IPS-NIHi7 (cell line): Measurements from ENCODE around the gene RRAS2.
A peak's percentile ranks its signal among the peaks of the same experiment; 100 is the strongest.
"Not testable (repeated sequence)": the region's sequence is repeated elsewhere in the genome, so short reads cannot be mapped to it uniquely, and the experiment has no call there.

ENCODE experiments used
- DNase-seq: peaks from one replicate; pipeline ENCODE4 v3.0.0; 2012; ENCODE audit warnings: mixed read lengths; ENCODE audit errors: extremely low spot score

RRAS2 gene

GRCh38 chr11:14371249-14371648 is 12.3 kb upstream of the RRAS2 start:
- no peak for DNase-seq

DNA sequence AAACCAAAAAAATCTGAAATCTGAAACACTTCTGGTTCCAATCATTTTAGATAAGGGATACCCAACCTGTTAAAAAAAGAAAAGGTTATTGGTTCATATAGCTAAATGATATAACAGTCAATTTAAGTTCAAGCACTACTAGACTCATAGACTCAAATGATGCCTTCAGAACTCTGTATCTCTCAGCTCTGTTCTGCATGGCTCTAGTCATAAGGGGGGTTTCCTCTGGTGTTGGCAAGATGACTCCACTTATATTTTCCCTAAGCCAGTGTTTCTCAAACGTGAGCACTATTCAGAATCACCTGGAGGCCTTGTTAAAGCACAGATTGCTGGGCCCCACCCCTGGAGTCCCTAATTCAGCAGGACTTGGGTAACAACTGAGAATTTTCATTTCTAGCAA is 11.5 kb upstream of the RRAS2 start:
- DNase-seq = no peak

- no peak for DNase-seq
Measured at GRCh38 chr11:14369598-14369997, 10.6 kb upstream of the RRAS2 start.

- DNase-seq = no peak
Measured at GRCh38 chr11:14366936-14367335, 8.0 kb upstream of the RRAS2 start.

- no peak for DNase-seq
Measured at GRCh38 chr11:14364322-14364721, 5.3 kb upstream of the RRAS2 start.

GRCh38 chr11:14362611-14363010 is 3.6 kb upstream of the RRAS2 start:
- no peak for DNase-seq

- DNase-seq = no peak
Measured at GRCh38 chr11:14361951-14362350, 3.0 kb upstream of the RRAS2 start.

DNA sequence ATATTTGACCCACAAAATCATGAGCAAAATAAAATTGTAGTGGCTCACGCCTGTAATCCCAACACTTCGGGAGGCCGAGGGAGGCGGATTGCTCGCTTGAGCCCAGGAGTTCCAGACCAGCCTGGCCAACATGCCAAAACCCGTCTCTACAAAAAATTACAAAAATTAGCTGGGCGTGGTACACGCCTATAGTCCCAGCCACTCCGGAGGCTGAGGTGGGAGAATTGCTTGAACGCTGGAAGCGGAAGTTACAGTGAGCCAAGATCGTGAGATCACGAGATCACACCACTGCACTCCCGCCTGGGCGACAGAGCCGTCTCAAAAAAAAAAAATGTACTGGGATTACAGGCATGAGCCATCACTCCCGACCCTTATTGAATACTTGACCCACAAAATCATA is 2.0 kb upstream of the RRAS2 start:
- no peak for DNase-seq

DNA sequence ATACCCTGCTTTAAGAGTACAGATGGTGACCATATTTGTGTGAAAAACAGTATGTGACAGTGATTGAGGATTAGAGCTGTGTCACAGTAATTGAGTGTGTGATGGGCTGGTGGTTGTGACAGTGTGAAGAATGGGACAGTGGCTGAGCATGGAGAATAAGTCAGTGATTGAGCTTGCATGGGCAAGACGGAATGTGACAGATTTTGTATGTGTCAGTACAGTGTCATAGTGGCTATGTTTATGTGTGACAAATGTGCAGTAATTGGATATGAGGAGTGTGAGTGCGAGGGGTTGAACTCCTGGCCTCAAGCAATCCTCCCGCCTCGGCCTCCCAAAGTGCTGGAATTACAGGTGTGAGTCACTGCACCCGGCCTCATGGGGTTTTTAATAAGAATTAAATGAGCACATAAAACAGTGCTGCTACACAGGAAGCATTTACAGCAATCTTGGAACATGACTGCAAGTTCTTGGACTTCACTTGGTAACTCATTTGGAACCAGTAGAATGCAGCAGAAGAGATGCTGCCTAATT is 583 bp upstream of the RRAS2 start:
- DNase-seq = no peak

DNA sequence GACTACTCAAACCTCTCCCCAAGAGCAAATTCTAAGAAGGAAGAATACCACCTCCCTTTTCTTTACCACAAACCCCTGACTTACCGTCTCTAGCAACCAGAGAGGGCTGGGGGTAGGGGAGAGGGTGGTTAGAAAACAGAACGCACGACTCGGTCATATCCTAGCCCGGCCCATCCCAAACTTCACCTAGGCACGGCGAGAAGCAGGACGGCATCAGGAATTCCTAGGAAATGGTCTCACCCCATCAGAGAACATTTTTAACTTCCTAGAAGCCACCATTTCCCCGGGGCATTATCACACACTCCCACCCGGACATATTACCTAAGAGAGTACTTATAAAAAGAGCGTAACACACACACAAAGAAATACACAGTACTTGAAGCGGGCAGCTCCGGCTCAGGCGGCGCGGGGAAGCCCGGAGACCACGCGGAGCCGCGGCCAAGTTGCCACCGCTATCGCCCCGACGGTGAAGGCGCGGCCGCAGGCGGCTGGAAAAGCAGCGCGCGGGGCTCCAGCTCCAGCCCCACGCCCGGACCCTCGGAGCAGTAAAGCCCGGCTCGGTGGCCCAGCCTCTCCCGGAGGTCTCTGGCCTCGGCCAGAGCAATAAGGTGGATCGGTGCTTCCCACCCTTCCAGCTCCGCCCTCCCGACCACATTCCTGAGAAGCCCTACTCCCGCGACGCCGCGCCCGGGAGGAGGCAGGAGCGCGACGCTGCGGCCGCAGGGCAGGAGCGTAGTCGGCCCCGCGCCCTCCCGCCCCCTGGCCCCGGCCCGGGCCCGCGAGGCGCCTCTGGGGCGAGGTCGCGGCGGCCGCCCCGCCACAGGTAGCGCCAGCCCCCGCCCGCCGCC is 878 bp downstream of the RRAS2 start:
- peak; percentile 78 for DNase-seq

DNA sequence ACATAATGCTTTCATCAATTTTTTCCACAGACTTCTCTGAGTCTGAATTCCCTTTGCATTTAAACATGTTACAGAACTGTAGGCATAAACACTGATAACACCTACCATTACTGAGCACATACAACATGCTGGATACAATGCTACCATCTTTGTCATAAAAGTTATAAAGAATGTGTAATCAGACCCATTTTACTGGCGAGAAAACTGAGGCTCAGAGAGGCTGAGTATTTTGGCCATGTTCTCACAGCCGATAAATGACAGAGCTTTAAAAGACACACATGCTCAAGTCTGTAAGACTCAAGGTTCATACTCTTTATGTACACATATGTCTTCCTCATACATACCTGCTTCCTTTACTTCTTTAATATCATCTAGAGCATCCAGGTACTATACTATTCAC is 2.6 kb downstream of the RRAS2 start:
- DNase-seq = no peak

- DNase-seq = not testable (repeated sequence)
Measured at GRCh38 chr11:14354604-14355003, 4.4 kb downstream of the RRAS2 start.

DNA sequence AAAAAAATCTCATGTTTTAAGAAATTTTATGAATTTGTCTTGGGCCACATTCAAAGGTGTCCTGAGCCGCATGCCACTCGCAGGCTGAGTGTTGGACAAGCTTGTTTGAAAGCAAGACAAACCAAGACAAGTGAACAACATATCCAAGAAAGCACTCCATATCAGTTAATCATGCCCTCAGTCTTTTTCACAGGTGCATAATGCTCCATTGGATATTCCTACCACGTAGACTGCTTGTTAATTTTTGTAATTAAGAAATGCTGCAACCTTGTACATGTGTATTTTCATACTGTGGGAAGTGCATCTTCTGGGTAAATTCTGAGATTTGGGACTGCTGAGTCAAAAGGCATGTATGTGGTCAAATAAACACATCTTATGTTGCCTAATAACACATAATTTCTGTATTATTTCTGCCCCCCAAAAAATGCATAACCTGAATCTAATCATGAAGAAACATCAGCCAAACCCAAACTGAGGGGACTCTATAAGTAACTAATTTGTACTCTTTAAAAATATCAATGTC is 8.2 kb downstream of the RRAS2 start:
- no peak for DNase-seq

DNA sequence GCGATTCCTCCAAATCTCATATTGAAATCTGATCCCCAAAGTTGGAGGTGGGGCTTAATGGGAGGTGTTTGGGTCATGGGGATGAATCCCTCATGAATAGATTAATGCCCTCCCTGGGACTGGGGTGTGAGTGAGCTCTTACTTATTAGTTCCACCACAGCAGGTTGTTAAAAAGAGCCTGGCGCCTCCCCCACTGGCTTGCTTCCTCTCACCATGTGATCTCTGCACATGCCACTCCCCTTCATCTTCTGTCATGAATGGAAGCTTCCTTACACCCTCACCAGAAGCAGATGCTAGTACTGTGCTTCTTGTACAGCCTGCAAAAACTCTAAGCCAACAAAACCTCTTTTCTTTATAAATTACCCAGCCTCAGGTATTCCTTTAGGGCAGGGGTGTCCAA is 8.8 kb downstream of the RRAS2 start:
- DNase-seq = no peak

- DNase-seq = no peak
Measured at GRCh38 chr11:14347991-14348390, 11.0 kb downstream of the RRAS2 start.

GRCh38 chr11:14347494-14347893 is 11.5 kb downstream of the RRAS2 start:
- no peak for DNase-seq

- no peak for DNase-seq
Measured at GRCh38 chr11:14346303-14346955, 12.6 kb downstream of the RRAS2 start.

DNA sequence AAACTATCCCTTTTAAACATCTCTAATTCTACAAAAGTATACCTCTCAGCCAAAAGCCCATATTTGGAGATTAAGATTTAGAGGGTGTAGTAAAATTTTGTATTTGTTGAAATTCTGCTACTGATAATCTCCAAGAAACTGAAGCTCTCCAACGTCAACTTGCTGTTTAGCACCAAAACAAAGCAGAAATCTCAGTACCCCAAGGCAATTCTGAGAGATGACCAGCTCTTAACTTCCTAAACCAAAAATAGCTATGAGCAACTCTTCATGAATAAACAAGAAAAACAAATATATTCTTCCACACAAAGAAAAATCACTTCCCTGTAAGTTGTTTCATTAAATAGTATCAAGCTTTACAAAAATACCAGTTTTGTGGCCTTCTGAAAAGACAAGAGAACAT is 13.3 kb downstream of the RRAS2 start:
- no peak for DNase-seq

- DNase-seq = not testable (repeated sequence)
Measured at GRCh38 chr11:14345016-14345415, 14.0 kb downstream of the RRAS2 start.

DNA sequence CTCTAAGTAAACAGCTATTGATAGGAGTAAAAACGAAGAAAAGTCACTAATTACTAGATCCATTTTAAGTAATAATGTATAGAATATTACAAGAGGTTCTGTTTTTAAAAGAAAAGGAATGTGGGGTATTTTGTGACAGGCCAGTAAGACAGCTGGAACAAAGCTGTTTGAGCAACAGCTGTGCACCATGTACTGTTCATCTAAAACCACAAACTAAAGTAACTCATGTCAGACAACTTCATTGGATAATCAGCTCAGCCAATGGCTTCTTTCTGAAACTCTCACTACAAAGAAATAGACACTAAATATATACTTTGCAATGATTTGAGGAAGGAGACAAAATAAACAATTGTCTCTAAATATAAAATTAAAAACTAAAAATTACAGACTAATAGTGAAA is 16.1 kb downstream of the RRAS2 start:
- no peak for DNase-seq

DNA sequence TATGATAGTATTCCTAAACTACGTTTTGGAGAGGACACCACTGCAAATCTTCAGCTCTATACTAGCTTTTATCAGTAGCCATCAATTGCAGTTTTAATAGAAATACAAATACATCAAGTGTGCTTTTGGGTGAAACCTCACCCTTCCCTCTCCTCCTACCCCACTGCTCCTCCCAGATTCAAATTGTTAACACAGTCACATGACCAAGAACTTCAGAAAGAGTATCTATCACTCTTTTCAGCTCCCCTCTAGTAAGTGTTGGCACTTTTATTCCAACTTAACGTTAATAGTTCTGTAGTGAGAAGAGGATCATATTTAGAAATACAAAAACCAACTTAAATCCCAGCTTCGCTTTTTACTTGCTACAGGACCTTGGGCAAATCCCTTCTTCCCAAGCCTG is 17.0 kb downstream of the RRAS2 start:
- no peak for DNase-seq

- peak; percentile 37 for DNase-seq
Measured at GRCh38 chr11:14340721-14341120, 18.3 kb downstream of the RRAS2 start.

GRCh38 chr11:14339356-14339755 is 19.6 kb downstream of the RRAS2 start:
- no peak for DNase-seq
